Fibroblast of villous mesenchyme (primary cell): ENCODE results near the gene PMVK. TPM values are rescaled to one million over a fixed set of nuclear protein-coding genes. Genes with fewer than 3 reads are reported as not detected.

ENCODE experiments used
- DNase-seq: peaks from one replicate; pipeline ENCODE4 v3.0.0-alpha.2; 2010; ENCODE audit warnings: low read depth
- H3K4me3 ChIP-seq: 2 replicates; pipeline ENCODE4 v1.5.1; 2011; ENCODE audit warnings: low read depth, mild to moderate bottlenecking, low read length
- total RNA-seq: library from RNA; depleted of rRNA; stranded (reverse); fragments of >200 nt; gene quantifications from 2 replicates; pipeline ENCODE4 v1.2.3, GENCODE V29; 2012
- TF ChIP-seq, protein P1 (sequence below): IDR thresholded peaks from 2 replicates; pipeline ENCODE4 v1.5.1; 2012; ENCODE audit warnings: low read depth, mild to moderate bottlenecking, low read length; ENCODE audit not compliant: insufficient read depth

PMVK gene
- total RNA-seq, 1 donor: 8.2 TPM

GRCh38 chr1:154955039-154955717 lies 18.7 kb upstream of the PMVK start:
- peak; percentile 60 for DNase-seq
- H3K4me3 ChIP-seq: peak overlapping the region; percentile 69
- TF ChIP-seq, protein P1, sequence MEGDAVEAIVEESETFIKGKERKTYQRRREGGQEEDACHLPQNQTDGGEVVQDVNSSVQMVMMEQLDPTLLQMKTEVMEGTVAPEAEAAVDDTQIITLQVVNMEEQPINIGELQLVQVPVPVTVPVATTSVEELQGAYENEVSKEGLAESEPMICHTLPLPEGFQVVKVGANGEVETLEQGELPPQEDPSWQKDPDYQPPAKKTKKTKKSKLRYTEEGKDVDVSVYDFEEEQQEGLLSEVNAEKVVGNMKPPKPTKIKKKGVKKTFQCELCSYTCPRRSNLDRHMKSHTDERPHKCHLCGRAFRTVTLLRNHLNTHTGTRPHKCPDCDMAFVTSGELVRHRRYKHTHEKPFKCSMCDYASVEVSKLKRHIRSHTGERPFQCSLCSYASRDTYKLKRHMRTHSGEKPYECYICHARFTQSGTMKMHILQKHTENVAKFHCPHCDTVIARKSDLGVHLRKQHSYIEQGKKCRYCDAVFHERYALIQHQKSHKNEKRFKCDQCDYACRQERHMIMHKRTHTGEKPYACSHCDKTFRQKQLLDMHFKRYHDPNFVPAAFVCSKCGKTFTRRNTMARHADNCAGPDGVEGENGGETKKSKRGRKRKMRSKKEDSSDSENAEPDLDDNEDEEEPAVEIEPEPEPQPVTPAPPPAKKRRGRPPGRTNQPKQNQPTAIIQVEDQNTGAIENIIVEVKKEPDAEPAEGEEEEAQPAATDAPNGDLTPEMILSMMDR: no peak

DNA sequence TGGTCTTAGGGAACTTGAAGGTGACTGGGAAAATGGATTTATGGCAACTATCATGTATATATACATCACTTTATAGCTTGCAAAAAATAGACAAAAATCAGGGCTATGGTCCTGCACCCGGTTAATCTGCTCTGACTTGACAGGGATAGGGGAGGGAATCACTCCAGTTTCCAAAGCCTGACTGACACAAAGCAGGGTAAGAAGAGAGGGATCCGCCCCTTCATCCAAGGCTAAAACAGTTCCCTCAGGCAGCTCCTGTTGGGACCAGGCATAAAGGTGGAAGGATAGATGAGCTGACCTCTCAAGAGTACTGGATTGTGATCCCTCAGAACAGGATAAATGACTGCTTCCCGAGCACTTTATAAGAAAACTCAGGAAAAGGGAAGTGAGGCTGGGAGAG lies 18.0 kb upstream of the PMVK start:
- TF ChIP-seq, protein P1: no peak
- no peak for DNase-seq

GRCh38 chr1:154953611-154954038 lies 17.1 kb upstream of the PMVK start:
- no peak for DNase-seq
- no peak overlapping the region for H3K4me3 ChIP-seq
- TF ChIP-seq, protein P1: no peak

More for the DNA sequence above, 18.0 kb upstream of the PMVK start:
- H3K4me3 ChIP-seq: no peak overlapping the region

GRCh38 chr1:154952664-154953063 lies 16.1 kb upstream of the PMVK start:
- DNase-seq: no peak
- no peak overlapping the region for H3K4me3 ChIP-seq
- TF ChIP-seq, protein P1: no peak

DNA sequence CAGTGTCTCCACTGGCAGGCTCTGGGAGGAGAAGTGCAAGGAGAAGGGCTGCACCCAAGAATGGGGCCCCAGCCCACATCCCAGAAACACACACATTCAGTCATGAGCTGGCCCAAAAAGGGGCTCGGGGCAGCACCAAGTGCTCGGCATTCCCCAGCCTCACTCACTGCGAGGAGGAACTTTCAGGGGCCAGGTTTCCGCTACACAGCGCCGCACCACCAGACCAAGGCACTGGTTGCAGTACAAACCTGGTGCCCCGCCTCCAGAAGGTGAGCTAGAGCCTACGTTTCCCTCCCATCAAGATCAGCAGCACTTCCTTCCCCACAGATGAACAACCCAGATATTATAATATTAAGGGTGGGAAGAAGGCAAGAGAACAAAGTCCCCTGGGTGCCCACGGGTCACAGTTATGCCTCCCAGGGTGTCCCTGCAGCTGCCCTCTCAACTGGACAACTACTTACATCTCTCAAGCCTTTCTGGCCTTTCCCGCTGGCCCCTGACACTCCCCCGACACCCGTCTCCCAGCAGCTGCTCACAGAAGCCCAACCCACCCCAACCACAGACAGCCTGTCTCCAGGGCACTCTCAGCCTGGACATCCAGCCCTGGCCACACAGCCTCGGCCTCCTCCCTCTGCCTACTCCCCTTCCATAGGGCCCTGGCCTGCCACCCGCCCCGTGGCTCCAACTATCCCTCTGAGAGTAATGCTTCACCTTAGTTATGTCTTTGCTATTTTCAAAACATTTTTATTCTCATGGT lies 15.6 kb upstream of the PMVK start:
- TF ChIP-seq, protein P1: no peak
- H3K4me3 ChIP-seq: no peak overlapping the region
- no peak for DNase-seq

DNA sequence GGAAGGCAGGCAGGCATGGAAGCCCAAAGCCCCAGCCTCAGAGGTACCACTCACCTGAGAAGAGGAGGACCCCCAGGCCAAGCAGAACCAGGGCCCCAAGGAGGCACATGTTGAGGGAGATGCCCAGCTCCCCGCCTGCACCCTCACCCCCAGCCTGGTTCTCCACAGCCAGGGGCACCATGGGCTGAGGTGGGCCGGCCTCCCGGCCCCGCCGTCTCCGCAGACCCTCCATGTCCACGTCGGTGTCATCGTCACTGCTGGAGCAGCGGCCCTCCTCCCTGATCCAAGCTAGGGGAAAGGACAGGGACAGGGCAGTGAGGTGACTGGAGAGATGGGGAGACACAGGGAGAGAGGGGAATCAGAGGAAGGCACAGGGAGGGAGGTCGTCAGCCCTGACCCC lies 11.6 kb upstream of the PMVK start:
- TF ChIP-seq, protein P1: no peak
- DNase-seq: no peak
- no peak overlapping the region for H3K4me3 ChIP-seq
